T-helper 17 cell (primary cell): ENCODE measurements around the gene EFCAB6. TPM values are rescaled to one million over a fixed set of nuclear protein-coding genes. Genes with fewer than 3 reads are reported as not detected.

Source experiments
- ATAC-seq: fragments of 150-1000 bp; cut with Tn5 transposase; 2 replicates; pipeline ENCODE4 v1.10.0; 2021; ENCODE audit warnings: mild to moderate bottlenecking, moderate library complexity
- DNase-seq, 3 donors: peaks; one replicate each; pipeline versions ENCODE4 v3.0.0 to v3.0.0-alpha.2; 2020 to 2021
- H3K9me3 ChIP-seq: one replicate; pipeline ENCODE4 v1.7.0; 2013; ENCODE audit warnings: low read length, mild to moderate bottlenecking; ENCODE audit not compliant: control insufficient read depth, poor library complexity, severe bottlenecking
- H3K27ac Mint-ChIP-seq: one replicate; pipeline ENCODE4 v1.8.0; 2022; ENCODE audit warnings: mild to moderate bottlenecking, moderate library complexity, mixed read lengths
- H3K27me3 Mint-ChIP-seq: one replicate; pipeline ENCODE4 v1.8.0; 2022; ENCODE audit warnings: mixed read lengths
- H3K36me3 Mint-ChIP-seq: one replicate; pipeline ENCODE4 v1.8.0; 2022; ENCODE audit warnings: low read depth, mixed read lengths
- H3K4me1 Mint-ChIP-seq: one replicate; pipeline ENCODE4 v1.8.0; 2022; ENCODE audit warnings: mild to moderate bottlenecking, mixed read lengths
- H3K4me3 Mint-ChIP-seq: one replicate; pipeline ENCODE4 v1.8.0; 2022; ENCODE audit warnings: mild to moderate bottlenecking, moderate library complexity, mixed read lengths
- total RNA-seq, 4 donors: library from RNA in 2 of 4; stranded (reverse) in 2 of 4; gene quantifications; one replicate each; pipeline ENCODE4 v1.2.3 and lab custom pipeline; 2022 to 2026

Gene EFCAB6
- total RNA-seq, 2 donors from 2014 or later = 0.16 TPM; not detected in 1

DNA sequence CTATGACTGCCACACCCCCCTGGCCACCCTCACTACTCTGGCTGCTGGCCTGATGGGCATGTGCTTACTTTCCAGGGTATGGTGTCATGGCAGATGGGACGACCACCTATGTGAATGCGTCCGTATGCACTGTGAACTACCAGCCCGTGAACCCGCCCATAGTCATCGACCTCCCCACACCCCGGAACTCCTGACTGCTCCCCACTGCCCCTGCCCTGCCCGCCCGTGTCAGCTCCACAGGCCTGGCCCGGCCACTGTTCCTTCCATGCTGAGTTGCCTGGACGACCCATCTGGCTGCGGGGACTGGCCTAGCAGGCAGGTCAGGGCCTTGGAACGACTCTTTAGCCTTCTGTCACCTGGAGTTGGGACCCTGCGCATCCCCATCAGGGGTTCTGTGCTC, 306.7 kb downstream of the EFCAB6 start:
- no peaks in the 10 kb centered on the region for H3K9me3 ChIP-seq
- Mint-ChIP-seq H3K36me3 (no peaks in the 10 kb centered on the region), H3K27ac (no peak overlapping the region), H3K4me1 (no peaks in the 10 kb centered on the region), H3K4me3 (no peak overlapping the region), H3K27me3 (no peaks in the 10 kb centered on the region)
- DNase-seq = no peak
- no peak for ATAC-seq

DNA sequence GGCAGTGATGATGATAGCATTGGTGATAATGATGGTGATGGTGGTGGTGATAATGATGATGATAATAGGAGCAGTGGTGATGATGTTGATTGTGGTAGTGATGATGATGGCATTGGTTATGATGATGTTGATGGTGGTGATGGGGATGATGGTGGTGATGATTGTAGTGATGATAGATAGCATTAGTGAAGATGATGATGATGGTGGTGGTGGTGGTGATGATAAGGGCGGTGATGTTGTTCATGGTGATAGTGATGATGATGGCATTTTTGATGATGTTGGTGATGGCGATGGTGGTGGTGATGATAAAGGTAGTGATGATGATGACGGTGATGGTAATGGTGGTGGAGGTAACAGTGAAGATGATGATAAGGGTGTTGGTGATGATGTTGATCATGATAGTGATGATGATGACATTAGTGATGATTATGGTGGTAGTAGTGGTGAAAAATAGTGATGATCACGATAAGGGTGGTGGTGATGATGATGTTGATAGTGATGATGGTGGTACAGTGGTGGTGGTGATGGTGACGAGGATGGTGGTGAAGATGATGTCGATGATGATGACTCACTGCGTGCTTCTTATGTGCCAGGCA, 307.3 kb downstream of the EFCAB6 start:
- H3K27me3 Mint-ChIP-seq = no peaks in the 10 kb centered on the region
- no peak for DNase-seq
- H3K9me3 ChIP-seq = no peaks in the 10 kb centered on the region
- no peak overlapping the region for H3K4me3 Mint-ChIP-seq
- no peaks in the 10 kb centered on the region for H3K36me3 Mint-ChIP-seq
- no peak for ATAC-seq
- H3K4me1 Mint-ChIP-seq = no peaks in the 10 kb centered on the region
- no peak overlapping the region for H3K27ac Mint-ChIP-seq

DNA sequence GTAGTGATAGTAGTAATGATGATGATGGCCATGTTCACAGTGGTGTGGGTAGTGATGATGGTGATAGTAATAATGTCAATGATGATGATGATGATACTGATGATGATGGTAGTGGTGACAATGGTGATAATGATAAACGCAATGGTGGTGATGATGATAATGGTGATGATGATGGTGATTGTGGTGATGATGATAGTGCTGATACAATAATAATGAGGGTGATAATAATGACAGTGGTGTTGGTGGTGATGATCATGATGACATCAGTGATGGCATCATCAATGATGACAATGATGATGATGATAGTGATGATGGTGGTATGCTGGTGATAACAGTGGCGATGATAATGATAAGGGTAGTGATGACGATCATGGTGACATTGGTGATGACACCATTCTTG, 308.0 kb downstream of the EFCAB6 start:
- ATAC-seq = no peak
- H3K4me1 Mint-ChIP-seq = no peaks in the 10 kb centered on the region
- H3K9me3 ChIP-seq = no peaks in the 10 kb centered on the region
- H3K36me3 Mint-ChIP-seq = no peaks in the 10 kb centered on the region
- H3K4me3 Mint-ChIP-seq = no peak overlapping the region
- no peak overlapping the region for H3K27ac Mint-ChIP-seq
- no peak for DNase-seq
- H3K27me3 Mint-ChIP-seq = no peaks in the 10 kb centered on the region

DNA sequence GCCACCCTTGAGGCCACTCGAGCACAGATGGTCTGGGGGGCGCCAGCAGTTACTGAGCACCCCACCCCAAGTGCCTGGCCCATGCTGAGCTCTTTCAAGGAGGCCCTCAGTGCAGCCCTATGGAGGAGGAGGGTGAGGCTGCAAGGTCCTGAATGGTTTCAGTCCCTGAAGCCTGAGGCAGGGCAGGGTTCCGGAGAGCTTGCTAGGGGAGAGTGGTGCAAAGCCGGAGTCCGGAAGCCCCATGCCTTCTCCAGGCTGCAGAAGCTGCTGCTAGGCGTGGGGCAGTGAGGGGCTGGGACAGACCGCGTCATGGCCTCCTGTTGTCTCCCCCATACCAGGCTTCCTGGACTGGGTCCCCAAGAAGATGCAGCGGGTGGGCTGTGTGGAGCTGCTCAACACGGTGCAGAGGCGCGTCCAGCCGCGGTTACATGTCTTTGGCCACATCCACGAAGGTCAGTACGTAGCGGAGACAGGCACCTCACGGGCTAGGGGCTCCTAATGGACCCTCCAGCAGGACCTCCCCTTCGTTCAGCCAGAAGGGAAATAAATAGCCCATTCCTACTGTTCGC, 309.7 kb downstream of the EFCAB6 start:
- ATAC-seq = no peak
- H3K27ac Mint-ChIP-seq = no peak overlapping the region
- no peaks in the 10 kb centered on the region for H3K27me3 Mint-ChIP-seq
- no peak overlapping the region for H3K4me3 Mint-ChIP-seq
- no peaks in the 10 kb centered on the region for H3K36me3 Mint-ChIP-seq
- no peaks in the 10 kb centered on the region for H3K4me1 Mint-ChIP-seq
- no peaks in the 10 kb centered on the region for H3K9me3 ChIP-seq
- DNase-seq = no peak

DNA sequence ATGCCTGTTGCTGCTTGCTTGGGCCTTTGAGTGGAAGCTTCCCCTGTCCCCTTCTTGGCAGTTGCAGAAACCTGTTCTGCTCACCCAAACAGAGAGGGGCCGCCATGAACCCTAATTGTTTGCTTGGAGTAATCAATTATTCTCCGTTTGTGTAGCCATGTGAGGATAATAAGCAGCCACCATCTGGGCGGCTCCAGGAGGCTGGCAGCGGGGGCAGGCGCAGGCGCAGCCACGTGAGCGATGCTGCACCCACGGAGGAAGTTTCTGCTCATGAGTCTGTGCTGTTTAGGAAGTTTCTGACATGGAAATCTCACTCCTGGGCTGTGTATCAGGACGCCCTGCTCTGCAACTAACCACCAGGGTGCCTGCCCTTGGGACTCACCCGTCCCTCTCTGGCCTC, 310.2 kb downstream of the EFCAB6 start:
- Mint-ChIP-seq H3K36me3 (no peaks in the 10 kb centered on the region), H3K27ac (no peak overlapping the region), H3K4me3 (no peak overlapping the region), H3K27me3 (no peaks in the 10 kb centered on the region), H3K4me1 (no peaks in the 10 kb centered on the region)
- no peak for ATAC-seq
- no peak for DNase-seq
- H3K9me3 ChIP-seq = no peaks in the 10 kb centered on the region

DNA sequence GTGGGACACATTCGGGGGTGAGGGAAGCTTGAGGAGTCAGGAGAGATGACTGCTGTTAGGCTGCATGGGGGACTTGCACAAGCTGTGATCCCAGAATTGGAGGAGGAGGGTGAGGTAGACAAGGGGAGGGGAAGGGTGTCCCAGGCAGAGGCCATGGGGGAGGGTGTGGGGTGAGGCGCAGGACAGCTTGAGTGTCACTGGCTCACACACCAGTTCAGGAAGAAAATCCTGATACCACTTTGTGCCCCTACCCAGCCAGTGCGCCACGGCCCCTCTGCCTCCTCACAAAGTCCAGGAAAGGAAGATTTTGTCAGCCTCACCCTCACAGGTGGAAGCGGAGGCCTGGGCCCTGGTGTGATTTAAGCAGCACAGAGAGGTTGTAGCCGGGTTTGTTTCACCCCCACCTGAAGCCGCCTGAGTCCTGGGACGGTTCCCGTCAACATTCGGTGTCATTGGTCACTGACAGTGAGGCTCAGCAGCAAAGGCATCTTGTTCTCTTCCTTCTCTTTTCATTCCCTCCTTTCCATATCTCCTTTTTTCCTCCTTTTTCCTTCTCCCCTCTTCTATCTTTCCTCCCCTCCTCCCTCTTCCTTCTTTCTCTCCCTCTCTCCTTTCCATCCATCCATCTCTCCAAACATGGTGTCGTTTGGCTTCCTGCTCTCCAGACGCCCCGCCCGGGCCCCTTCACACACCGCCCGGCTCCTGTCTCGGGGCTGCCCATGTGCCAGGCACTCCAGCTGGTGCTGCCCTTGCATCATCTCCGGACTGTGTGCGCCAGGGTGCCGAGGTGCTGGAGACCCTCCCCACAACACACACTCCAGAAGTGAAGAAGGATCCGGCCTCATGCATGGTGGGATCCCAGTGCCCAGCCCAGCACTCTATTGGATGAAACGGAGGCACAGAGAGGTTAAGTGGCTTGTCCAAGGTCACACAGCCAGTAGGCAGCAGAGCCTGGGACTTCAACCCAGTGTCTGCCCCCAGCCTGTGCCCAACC, 311.0 kb downstream of the EFCAB6 start:
- no peaks in the 10 kb centered on the region for H3K9me3 ChIP-seq
- Mint-ChIP-seq H3K36me3 (no peaks in the 10 kb centered on the region), H3K27ac (no peak overlapping the region)

DNA sequence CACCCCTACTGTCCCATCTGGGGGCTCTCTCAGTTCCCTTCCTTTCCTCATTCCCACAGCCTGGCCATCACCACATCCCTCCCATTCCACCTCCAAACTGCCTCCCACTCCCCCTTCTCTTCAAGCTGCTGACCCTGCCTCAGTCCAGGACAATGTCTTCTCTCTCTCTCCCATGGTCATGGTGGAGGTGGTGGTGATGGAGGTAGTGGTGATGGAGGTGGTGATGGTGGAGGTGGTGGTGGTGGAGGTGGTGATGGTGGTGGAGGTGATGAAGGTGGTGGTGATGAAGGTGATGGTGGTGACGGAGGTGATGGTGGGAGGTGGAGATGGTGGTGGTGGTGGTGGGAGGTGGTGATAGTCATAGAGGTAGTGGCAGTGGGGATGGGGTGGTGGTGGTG, 313.2 kb downstream of the EFCAB6 start:
- Mint-ChIP-seq H3K27ac (no peak overlapping the region), H3K27me3 (no peaks in the 10 kb centered on the region), H3K4me3 (no peak overlapping the region), H3K36me3 (no peaks in the 10 kb centered on the region), H3K4me1 (no peaks in the 10 kb centered on the region)
- no peaks in the 10 kb centered on the region for H3K9me3 ChIP-seq
- ATAC-seq (no peak), DNase-seq (no peak)

More for the DNA sequence above, 311.0 kb downstream of the EFCAB6 start:
- ATAC-seq (no peak), DNase-seq (no peak)
- H3K4me3 Mint-ChIP-seq = no peak overlapping the region
- H3K4me1 Mint-ChIP-seq = no peaks in the 10 kb centered on the region
- no peaks in the 10 kb centered on the region for H3K27me3 Mint-ChIP-seq

DNA sequence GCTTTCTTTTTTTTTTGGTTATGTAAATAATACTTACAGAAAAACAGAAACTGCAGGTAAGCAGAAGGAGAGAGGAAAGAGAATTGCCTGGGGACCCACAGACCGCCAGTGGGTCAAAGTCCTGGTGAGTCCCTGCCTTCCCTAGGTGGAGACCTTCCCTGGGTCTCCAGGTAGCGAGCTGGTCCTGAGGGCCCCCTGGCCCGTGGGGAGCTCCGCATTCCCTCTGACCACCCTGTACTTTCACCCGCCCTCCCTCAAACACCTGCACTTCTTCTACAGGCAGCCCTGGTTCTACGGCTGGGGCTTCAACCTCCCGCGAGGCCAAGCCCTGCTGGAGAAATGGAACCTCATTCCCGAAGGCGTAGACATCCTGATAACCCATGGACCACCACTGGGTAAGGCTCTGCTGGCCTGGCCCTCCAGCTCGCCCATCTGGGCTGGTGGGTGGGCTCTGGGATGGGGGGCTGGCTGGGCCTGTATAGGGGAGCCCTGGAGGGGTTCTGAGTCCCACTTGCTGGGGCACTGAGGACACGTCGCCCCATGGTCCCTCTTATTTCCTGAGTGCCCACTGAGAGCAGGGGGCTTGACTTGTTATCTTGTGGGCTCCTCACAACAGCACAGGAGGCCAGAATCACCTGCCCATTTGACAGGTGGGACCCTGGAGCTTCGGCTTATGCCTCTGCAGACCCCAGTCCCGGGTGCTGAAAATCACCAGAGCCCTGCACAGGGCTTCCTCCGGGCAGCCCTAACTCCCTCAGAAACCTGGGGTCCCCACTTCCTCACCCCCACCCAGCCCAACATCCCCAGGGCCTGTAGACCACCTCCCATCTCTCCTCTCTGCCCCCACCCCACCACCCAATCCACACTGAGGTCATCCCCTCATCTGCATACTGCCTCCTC, 313.9 kb downstream of the EFCAB6 start:
- H3K9me3 ChIP-seq = no peaks in the 10 kb centered on the region
- Mint-ChIP-seq H3K27ac (no peak overlapping the region), H3K27me3 (no peaks in the 10 kb centered on the region), H3K4me3 (no peak overlapping the region), H3K36me3 (no peaks in the 10 kb centered on the region), H3K4me1 (no peaks in the 10 kb centered on the region)
- ATAC-seq (no peak), DNase-seq (no peak)

DNA sequence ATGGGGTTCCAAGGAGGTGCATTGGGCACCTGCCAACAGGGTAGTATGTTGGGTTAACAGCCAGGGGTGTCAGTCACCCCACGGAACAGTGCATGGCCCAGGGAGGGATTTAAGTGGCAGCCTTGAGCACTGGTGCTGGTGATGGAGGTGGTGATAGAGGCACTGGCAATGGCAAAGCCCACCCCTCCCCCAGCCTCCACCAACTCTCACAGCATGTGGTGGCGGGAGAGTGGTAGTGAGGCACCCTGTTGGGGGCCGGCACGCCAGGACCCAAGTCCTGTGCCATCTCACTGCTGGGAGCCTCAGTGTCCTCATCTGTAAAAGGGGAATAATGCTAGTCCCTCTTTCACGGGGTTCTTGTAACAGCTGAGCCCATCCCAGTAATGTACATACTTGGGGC, 318.8 kb downstream of the EFCAB6 start:
- no peak overlapping the region for H3K27ac Mint-ChIP-seq

DNA sequence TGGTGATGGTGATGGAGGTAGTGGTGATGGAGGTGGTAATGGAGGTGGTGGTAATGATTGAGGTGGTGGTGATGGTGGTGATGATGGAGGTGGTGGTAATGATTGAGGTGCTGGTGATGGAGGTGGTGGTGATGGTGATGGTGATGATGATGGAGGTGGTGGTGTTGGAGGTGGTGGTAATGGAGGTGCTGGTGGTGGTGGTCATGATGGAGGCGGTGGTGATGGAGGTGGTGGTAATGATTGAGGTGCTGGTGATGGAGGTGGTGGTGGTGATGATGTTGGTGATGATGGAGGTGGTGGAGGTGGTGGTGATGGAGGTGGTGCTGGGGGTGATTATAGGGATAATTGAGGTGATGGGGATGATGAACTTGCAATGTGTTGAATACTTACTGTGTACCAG, 320.4 kb downstream of the EFCAB6 start:
- Mint-ChIP-seq H3K4me1 (no peaks in the 10 kb centered on the region), H3K4me3 (no peak overlapping the region), H3K27ac (no peak overlapping the region), H3K36me3 (no peaks in the 10 kb centered on the region), H3K27me3 (peaks cover 7% of the 10 kb centered on the region)
- no peaks in the 10 kb centered on the region for H3K9me3 ChIP-seq
- no peak for DNase-seq
- no peak for ATAC-seq

More for the DNA sequence above, 318.8 kb downstream of the EFCAB6 start:
- no peak for DNase-seq
- Mint-ChIP-seq H3K27me3 (no peaks in the 10 kb centered on the region), H3K4me3 (no peak overlapping the region), H3K36me3 (no peaks in the 10 kb centered on the region), H3K4me1 (no peaks in the 10 kb centered on the region)
- no peak for ATAC-seq
- no peaks in the 10 kb centered on the region for H3K9me3 ChIP-seq

DNA sequence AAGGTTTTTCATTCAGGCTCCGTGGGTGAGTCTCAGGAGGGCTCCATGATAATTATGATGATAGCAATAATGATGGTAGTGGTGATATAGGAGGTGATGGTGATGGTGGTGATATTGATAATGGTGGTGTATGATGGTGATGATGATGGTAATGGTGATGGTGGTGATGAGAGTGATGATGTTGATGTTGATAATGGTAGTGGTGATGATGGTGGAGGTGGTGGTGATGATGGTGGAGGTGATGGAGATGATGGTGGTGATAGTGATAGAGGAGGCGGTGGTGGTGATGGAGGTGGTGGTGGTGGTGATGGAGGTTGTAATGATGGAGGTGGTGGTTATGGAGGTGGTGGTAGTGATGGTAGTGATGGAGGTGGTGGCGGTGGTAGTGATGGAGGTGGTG, 320.9 kb downstream of the EFCAB6 start:
- ATAC-seq (no peak), DNase-seq (no peak)
- Mint-ChIP-seq H3K4me3 (no peak overlapping the region), H3K36me3 (no peaks in the 10 kb centered on the region), H3K27me3 (peaks cover 8% of the 10 kb centered on the region), H3K4me1 (no peaks in the 10 kb centered on the region), H3K27ac (no peak overlapping the region)
- H3K9me3 ChIP-seq = no peaks in the 10 kb centered on the region

DNA sequence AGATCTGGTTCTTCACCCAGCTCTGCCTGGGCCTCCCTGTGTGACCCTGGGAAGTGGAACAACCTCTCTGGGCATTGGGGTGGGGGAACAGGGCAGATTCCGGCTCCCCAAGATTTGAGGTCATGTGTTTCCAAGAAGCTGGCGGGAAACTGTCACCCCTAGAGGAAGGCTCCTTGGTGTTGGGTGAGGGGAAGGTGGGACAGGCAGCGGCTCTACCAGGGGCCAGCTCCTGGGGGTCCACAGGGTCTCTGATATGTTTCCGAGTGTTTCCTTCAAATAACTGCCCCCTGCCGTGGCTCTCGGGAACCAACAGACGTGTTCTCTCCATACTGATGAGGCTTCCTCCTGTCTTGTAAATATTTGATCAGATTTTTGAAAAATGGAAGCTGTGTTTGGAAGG, 321.8 kb downstream of the EFCAB6 start:
- Mint-ChIP-seq H3K4me3 (no peak overlapping the region), H3K4me1 (no peaks in the 10 kb centered on the region), H3K36me3 (no peaks in the 10 kb centered on the region), H3K27ac (no peak overlapping the region), H3K27me3 (peaks cover 8% of the 10 kb centered on the region)
- ATAC-seq (no peak), DNase-seq (no peak)
- no peaks in the 10 kb centered on the region for H3K9me3 ChIP-seq

DNA sequence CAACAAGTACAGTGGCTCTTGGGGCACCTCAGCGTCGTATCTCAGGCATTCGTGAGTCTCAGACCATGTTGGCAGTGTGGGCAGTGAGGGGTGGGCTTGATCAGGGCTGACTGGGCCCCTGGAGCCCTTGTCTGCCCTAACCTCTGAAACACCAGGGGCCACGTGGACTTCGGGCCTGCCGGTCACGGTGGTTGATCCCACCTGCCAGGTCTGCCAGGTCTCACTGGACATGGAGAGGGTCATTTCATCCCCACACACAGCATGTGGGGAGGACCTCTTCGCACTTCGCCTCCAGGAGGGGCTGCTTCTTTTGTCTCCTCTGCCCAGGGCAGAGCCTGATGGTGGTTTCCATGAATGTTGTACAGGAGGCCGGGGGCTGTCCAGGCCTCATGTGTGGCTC, 323.2 kb downstream of the EFCAB6 start:
- Mint-ChIP-seq H3K4me1 (no peaks in the 10 kb centered on the region), H3K4me3 (no peak overlapping the region), H3K27me3 (peaks cover 8% of the 10 kb centered on the region), H3K36me3 (no peaks in the 10 kb centered on the region), H3K27ac (no peak overlapping the region)
- ATAC-seq (no peak), DNase-seq (no peak)
- no peaks in the 10 kb centered on the region for H3K9me3 ChIP-seq
